Astrocyte (in vitro differentiated cells and primary cell): ENCODE data around the gene NPW.

Source experiments
- EZH2 ChIP-seq: IDR thresholded peaks from 2 replicates; pipeline ENCODE4 v1.6.1; 2012; ENCODE audit warnings: mild to moderate bottlenecking, low read length, inconsistent platforms; ENCODE audit not compliant: insufficient read depth
- TF ChIP-seq, protein P1 (sequence below): IDR thresholded peaks from 2 replicates; pipeline ENCODE4 v1.5.1; 2011; ENCODE audit warnings: low read depth, mild to moderate bottlenecking, inconsistent platforms, low read length, moderate library complexity; ENCODE audit not compliant: insufficient read depth

DNA sequence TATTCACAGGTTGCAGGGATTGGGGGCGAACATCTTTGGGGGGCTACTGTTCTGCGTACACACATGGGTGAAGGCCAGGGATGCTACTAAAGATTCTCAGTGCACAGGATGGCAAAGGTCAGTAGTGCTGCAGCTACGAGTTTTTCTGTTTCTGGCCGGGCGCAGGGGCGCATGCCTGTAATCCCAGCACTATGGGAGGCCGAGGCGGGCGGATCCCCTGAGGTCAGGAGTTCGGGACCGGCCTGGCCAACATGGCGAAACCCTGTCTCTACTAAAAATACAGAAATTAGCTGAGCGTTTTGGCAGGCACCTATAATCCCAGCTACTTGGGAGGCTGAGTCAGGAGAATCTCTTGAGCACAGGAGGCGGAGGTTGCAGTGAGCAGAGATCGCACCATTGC, 6.1 kb upstream of the NPW start:
- TF ChIP-seq, protein P1, sequence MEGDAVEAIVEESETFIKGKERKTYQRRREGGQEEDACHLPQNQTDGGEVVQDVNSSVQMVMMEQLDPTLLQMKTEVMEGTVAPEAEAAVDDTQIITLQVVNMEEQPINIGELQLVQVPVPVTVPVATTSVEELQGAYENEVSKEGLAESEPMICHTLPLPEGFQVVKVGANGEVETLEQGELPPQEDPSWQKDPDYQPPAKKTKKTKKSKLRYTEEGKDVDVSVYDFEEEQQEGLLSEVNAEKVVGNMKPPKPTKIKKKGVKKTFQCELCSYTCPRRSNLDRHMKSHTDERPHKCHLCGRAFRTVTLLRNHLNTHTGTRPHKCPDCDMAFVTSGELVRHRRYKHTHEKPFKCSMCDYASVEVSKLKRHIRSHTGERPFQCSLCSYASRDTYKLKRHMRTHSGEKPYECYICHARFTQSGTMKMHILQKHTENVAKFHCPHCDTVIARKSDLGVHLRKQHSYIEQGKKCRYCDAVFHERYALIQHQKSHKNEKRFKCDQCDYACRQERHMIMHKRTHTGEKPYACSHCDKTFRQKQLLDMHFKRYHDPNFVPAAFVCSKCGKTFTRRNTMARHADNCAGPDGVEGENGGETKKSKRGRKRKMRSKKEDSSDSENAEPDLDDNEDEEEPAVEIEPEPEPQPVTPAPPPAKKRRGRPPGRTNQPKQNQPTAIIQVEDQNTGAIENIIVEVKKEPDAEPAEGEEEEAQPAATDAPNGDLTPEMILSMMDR: no peak
- TF ChIP-seq EZH2: no peak
